Stimulated activated naive CD4-positive, alpha-beta T cell (primary cell): ENCODE measurements around the gene MCM5.

Experiments used
- DNase-seq, 6 experiments: peaks; one replicate each; lab custom pipeline; 2025; lab: John Stamatoyannopoulos, UW

MCM5 gene

GRCh38 chr22:35403356-35403755 is 3.4 kb downstream of the MCM5 start:
- no peak for DNase-seq

- no peak for DNase-seq
Observed at GRCh38 chr22:35404176-35404575, 4.2 kb downstream of the MCM5 start.

GRCh38 chr22:35406443-35406842 is 6.5 kb downstream of the MCM5 start:
- DNase-seq: no peak

- no peak for DNase-seq
Observed at GRCh38 chr22:35407362-35407761, 7.4 kb downstream of the MCM5 start.

GRCh38 chr22:35409783-35410662 is 10.1 kb downstream of the MCM5 start:
- no peak for DNase-seq

- DNase-seq: no peak
Observed at GRCh38 chr22:35410663-35411034, 10.7 kb downstream of the MCM5 start.

- no peak for DNase-seq
Observed at GRCh38 chr22:35411102-35411501, 11.2 kb downstream of the MCM5 start.

- DNase-seq: no peak
Observed at GRCh38 chr22:35413624-35414023, 13.7 kb downstream of the MCM5 start.

GRCh38 chr22:35417606-35418005 is 17.7 kb downstream of the MCM5 start:
- no peak for DNase-seq

- DNase-seq: no peak
Observed at GRCh38 chr22:35418088-35418487, 18.1 kb downstream of the MCM5 start.

GRCh38 chr22:35418731-35419130 is 18.8 kb downstream of the MCM5 start:
- no peak for DNase-seq

GRCh38 chr22:35419756-35420155 is 19.8 kb downstream of the MCM5 start:
- no peak for DNase-seq

- DNase-seq: no peak
Observed at GRCh38 chr22:35421121-35421520, 21.2 kb downstream of the MCM5 start.

GRCh38 chr22:35422145-35422544 is 22.2 kb downstream of the MCM5 start:
- no peak for DNase-seq

GRCh38 chr22:35422936-35423335 is 23.0 kb downstream of the MCM5 start:
- DNase-seq: no peak

- no peak for DNase-seq
Observed at GRCh38 chr22:35424081-35424480, 24.1 kb downstream of the MCM5 start.

- DNase-seq: no peak
Observed at GRCh38 chr22:35424761-35425160, 24.8 kb downstream of the MCM5 start.

GRCh38 chr22:35425546-35425945 is 25.6 kb downstream of the MCM5 start:
- DNase-seq: no peak

GRCh38 chr22:35425971-35426800 is 26.2 kb downstream of the MCM5 start:
- DNase-seq: no peak

- DNase-seq: no peak
Observed at GRCh38 chr22:35426801-35427140, 26.8 kb downstream of the MCM5 start.

- DNase-seq: peak in 5 of 6 experiments; percentile 29 to 67 (median 52)
Observed at GRCh38 chr22:35430897-35431322, 31.0 kb downstream of the MCM5 start.

- no peak for DNase-seq
Observed at GRCh38 chr22:35431483-35432227, 31.7 kb downstream of the MCM5 start.
